Gastrocnemius medialis (tissue), 4 donors: ENCODE measurements around the gene TMEM171. TPM values are rescaled to one million over a fixed set of nuclear protein-coding genes. Genes with fewer than 3 reads are reported as not detected.

Source experiments
- ATAC-seq, 2 donors: fragments of 150-250 bp; one replicate each; pipeline ENCODE4 v1.9.1; 2016
- DNase-seq, 2 donors: peaks; one replicate each; pipeline ENCODE4 v3.0.0-alpha.2; 2019
- H3K27ac ChIP-seq, 4 donors: fragments of 200-600 bp; sonication (generic); 1 replicate in 1 of 4; 2 replicates in 3 of 4; pipeline ENCODE4 v1.5.1; 2016 to 2018; ENCODE audit warnings: mild to moderate bottlenecking in 2 of 4, moderate library complexity in 1 of 4
- H3K27me3 ChIP-seq, 3 donors: fragments of 200-600 bp; sonication (generic) in 2 of 3; 1 replicate in 1 of 3; 2 replicates in 2 of 3; pipeline versions ENCODE4 v1.5.1 to v1.6.0; 2016 to 2019; ENCODE audit warnings: mild to moderate bottlenecking in 1 of 3, moderate library complexity in 1 of 3
- H3K36me3 ChIP-seq, 2 donors: fragments of 200-600 bp; sonication (generic) in 1 of 2; one replicate each; pipeline ENCODE4 v1.5.1; 2017 to 2018
- H3K4me1 ChIP-seq, 2 donors: fragments of 200-600 bp; sonication (generic) in 1 of 2; one replicate each; pipeline ENCODE4 v1.5.1; 2016 to 2017; ENCODE audit warnings: mild to moderate bottlenecking in 2 of 2
- H3K4me3 ChIP-seq, 4 donors: fragments of 200-600 bp; sonication (generic) in 3 of 4; 1 replicate in 1 of 4; 2 replicates in 3 of 4; pipeline ENCODE4 v1.5.1; 2016 to 2019; ENCODE audit warnings: mild to moderate bottlenecking in 2 of 4
- H3K9me3 ChIP-seq, 3 donors: fragments of 200-600 bp; sonication (generic) in 2 of 3; 1 replicate in 1 of 3; 2 replicates in 2 of 3; pipeline ENCODE4 v1.5.1; 2016 to 2019
- CTCF ChIP-seq, 5 experiments: fragments of 450-650 bp in 3 of 5; fragments of 200-600 bp in 2 of 5; sonication (generic) in 2 of 5; IDR thresholded peaks in 4 of 5; conservative IDR thresholded peaks in 1 of 5; 1 replicate in 4 of 5; 2 replicates in 1 of 5; pipeline ENCODE4 v1.5.1; 2016 to 2019; ENCODE audit warnings: antibody characterized with exemption in 5 of 5, mild to moderate bottlenecking in 3 of 5, moderate library complexity in 3 of 5
- POLR2A ChIP-seq, 2 donors: fragments of 450-650 bp; IDR thresholded peaks; one replicate each; pipeline ENCODE4 v1.6.1; 2017; ENCODE audit warnings: antibody characterized with exemption in 2 of 2, mild to moderate bottlenecking in 2 of 2, moderate library complexity in 2 of 2
- in situ Hi-C, 4 donors: fragments of 200-750 bp; cut with MboI; loops; one replicate each; pipeline versions ENCODE4 v1.15.0 to v1.8.0; 2017; ENCODE audit warnings: low sequenced_read_pairs in 4 of 4
- intact Hi-C: fragments of 100-400 bp; cut with DNase I; formaldehyde crosslinking; loops from one replicate; pipeline ENCODE4 v1.15.1; 2023; ENCODE audit warnings: low total_unique reads
- total RNA-seq, 4 donors: library from RNA; depleted of rRNA; stranded (reverse); fragments of >200 nt; gene quantifications; one replicate each; pipeline versions ENCODE4 v1.1.0 to v1.2.3, GENCODE V29; 2016

Gene TMEM171
- total RNA-seq, 4 donors from 2014 or later, result 0.27 to 0.97 TPM; not detected in 2

- no peak for TF ChIP-seq CTCF (IDR thresholded peaks at IDR 0.05 in 4 of 5, conservative IDR thresholded peaks at IDR 0.05 in 1 of 5)
- TF ChIP-seq POLR2A (IDR thresholded peaks at IDR 0.05), result no peak
These were observed 39.9 kb downstream of the TMEM171 start for GRCh38 chr5:73160239-73160671.

GRCh38 chr5:73170522-73170921 is 50.1 kb downstream of the TMEM171 start:
- no peaks in the 10 kb centered on the region for H3K9me3 ChIP-seq
- H3K4me3 ChIP-seq, result no peak overlapping the region
- no peaks in the 10 kb centered on the region for H3K4me1 ChIP-seq
- no peak overlapping the region for H3K27ac ChIP-seq
- in situ Hi-C loops, result no loop called here
- intact Hi-C loops, result no loop called here
- H3K36me3 ChIP-seq, result no peaks in the 10 kb centered on the region
- peaks cover 0 to 4% (median 0%) of the 10 kb centered on the region in 3 donors for H3K27me3 ChIP-seq
- ATAC-seq (no peak), DNase-seq (no peak)
- TF ChIP-seq CTCF (IDR thresholded peaks at IDR 0.05 in 4 of 5, conservative IDR thresholded peaks at IDR 0.05 in 1 of 5) (peak in 2 of 5 experiments; percentile 20 to 29), POLR2A (IDR thresholded peaks at IDR 0.05) (no peak)

More at GRCh38 chr5:73160239-73160671, 39.9 kb downstream of the TMEM171 start:
- in situ Hi-C loops (no loop called here), intact Hi-C loops (no loop called here)
- no peaks in the 10 kb centered on the region for H3K36me3 ChIP-seq
- H3K27ac ChIP-seq, result no peak overlapping the region
- no peaks in the 10 kb centered on the region for H3K9me3 ChIP-seq
- H3K4me1 ChIP-seq, result no peaks in the 10 kb centered on the region
- DNase-seq (no peak), ATAC-seq (no peak)
- no peak overlapping the region for H3K4me3 ChIP-seq
- H3K27me3 ChIP-seq, result no peaks in the 10 kb centered on the region

GRCh38 chr5:73171495-73171894 is 51.1 kb downstream of the TMEM171 start:
- DNase-seq, result no peak
- in situ Hi-C loops, result no loop called here
- Histone ChIP-seq H3K4me3 (no peak overlapping the region), H3K4me1 (no peaks in the 10 kb centered on the region), H3K27ac (no peak overlapping the region), H3K9me3 (no peaks in the 10 kb centered on the region), H3K36me3 (no peaks in the 10 kb centered on the region), H3K27me3 (peaks cover 0 to 4% (median 0%) of the 10 kb centered on the region in 3 donors)
- intact Hi-C loops, result no loop called here
- ATAC-seq, result no peak
- TF ChIP-seq CTCF (IDR thresholded peaks at IDR 0.05 in 4 of 5, conservative IDR thresholded peaks at IDR 0.05 in 1 of 5), result no peak
- TF ChIP-seq POLR2A (IDR thresholded peaks at IDR 0.05), result no peak

GRCh38 chr5:73172951-73173350 is 52.6 kb downstream of the TMEM171 start, which contains the start of gene TMEM174:
Gene TMEM174 (plus strand): TSS chr5:73173193. CDS start chr5:73173244, 51 bp downstream.
- Histone ChIP-seq H3K27ac (no peak within 1 kb of the TSS), H3K9me3 (no peaks in the 10 kb centered on the region), H3K4me1 (no peaks in the 10 kb centered on the region), H3K36me3 (no peaks in the 10 kb centered on the region), H3K4me3 (no peak within 1 kb of the TSS), H3K27me3 (peaks cover 0 to 4% (median 0%) of the 10 kb centered on the region in 3 donors)
- intact Hi-C loops, result no loop called here
- DNase-seq (no peak), ATAC-seq (no peak)
- TF ChIP-seq POLR2A (IDR thresholded peaks at IDR 0.05), result no peak
- no peak for TF ChIP-seq CTCF (IDR thresholded peaks at IDR 0.05 in 4 of 5, conservative IDR thresholded peaks at IDR 0.05 in 1 of 5)
- in situ Hi-C loops, result no loop called here
